ENCODE data around the gene FMN1.
A peak's percentile ranks its signal among the peaks of the same experiment; 100 is the strongest.

Gene FMN1, protein sequence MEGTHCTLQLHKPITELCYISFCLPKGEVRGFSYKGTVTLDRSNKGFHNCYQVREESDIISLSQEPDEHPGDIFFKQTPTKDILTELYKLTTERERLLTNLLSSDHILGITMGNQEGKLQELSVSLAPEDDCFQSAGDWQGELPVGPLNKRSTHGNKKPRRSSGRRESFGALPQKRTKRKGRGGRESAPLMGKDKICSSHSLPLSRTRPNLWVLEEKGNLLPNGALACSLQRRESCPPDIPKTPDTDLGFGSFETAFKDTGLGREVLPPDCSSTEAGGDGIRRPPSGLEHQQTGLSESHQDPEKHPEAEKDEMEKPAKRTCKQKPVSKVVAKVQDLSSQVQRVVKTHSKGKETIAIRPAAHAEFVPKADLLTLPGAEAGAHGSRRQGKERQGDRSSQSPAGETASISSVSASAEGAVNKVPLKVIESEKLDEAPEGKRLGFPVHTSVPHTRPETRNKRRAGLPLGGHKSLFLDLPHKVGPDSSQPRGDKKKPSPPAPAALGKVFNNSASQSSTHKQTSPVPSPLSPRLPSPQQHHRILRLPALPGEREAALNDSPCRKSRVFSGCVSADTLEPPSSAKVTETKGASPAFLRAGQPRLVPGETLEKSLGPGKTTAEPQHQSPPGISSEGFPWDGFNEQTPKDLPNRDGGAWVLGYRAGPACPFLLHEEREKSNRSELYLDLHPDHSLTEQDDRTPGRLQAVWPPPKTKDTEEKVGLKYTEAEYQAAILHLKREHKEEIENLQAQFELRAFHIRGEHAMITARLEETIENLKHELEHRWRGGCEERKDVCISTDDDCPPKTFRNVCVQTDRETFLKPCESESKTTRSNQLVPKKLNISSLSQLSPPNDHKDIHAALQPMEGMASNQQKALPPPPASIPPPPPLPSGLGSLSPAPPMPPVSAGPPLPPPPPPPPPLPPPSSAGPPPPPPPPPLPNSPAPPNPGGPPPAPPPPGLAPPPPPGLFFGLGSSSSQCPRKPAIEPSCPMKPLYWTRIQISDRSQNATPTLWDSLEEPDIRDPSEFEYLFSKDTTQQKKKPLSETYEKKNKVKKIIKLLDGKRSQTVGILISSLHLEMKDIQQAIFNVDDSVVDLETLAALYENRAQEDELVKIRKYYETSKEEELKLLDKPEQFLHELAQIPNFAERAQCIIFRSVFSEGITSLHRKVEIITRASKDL (N-terminal part only)

DNA sequence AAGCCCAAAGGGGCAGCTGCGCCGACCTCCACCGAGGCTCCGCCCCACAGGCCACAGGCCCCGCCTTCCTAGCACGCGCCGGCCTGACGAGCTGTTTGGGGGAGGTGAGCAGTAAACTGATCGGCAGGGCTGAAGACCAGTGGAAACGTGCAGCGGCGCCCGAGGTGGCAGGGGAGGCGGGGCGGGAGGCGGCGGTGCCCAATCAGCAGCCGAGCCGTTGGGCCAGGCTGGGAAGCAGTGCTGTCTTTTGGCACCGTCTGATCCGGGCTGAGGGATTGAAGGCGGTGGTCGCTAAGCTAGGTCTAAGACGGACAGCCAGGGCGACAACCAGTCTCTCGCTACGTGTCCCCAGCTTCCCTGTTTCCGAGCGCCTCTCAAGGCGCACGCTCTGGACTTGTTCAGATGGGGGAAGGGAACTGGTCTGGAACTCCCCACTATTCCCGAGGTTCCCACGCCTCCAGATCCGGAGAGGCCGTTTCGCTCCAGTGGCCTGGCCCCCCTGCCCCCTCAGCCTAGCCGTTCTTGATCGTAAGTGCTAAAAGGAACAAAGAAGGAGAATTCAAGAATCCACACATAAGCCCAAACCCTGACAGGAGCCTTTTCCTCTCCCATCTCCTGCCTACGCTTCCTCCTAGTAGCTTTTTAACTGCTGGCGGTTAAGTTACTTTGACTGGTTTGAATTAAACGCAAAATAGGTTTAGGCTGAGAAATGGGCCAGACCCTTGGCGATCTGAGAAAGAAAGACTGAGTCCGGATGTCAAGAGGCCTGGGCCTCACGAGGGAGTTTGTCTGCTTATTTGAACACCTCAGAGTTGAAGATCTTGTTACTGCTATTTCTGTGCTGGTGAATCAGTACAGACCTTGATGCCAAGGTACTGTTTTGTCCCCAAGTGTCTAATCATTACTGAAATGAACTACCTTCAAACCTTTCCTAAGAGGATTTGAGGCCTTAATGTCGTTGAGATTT is at the start of gene FMN1:
Gene FMN1 (minus strand): TSS at position 11 of the 967 bp plus-strand sequence. CDS start 39,800 bp downstream, outside the sequence.
- H3K4me3 ChIP-seq (ENCODE audit: low read length): peak within 1 kb of the TSS; percentile 60
- TF ChIP-seq, protein P1, sequence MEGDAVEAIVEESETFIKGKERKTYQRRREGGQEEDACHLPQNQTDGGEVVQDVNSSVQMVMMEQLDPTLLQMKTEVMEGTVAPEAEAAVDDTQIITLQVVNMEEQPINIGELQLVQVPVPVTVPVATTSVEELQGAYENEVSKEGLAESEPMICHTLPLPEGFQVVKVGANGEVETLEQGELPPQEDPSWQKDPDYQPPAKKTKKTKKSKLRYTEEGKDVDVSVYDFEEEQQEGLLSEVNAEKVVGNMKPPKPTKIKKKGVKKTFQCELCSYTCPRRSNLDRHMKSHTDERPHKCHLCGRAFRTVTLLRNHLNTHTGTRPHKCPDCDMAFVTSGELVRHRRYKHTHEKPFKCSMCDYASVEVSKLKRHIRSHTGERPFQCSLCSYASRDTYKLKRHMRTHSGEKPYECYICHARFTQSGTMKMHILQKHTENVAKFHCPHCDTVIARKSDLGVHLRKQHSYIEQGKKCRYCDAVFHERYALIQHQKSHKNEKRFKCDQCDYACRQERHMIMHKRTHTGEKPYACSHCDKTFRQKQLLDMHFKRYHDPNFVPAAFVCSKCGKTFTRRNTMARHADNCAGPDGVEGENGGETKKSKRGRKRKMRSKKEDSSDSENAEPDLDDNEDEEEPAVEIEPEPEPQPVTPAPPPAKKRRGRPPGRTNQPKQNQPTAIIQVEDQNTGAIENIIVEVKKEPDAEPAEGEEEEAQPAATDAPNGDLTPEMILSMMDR (IDR thresholded peaks at IDR 0.05; ENCODE audit: insufficient read depth, low read depth, low read length, missing control alignments): no peak
- DNase-seq (ENCODE audit: low read depth): peak; percentile 95

DNA sequence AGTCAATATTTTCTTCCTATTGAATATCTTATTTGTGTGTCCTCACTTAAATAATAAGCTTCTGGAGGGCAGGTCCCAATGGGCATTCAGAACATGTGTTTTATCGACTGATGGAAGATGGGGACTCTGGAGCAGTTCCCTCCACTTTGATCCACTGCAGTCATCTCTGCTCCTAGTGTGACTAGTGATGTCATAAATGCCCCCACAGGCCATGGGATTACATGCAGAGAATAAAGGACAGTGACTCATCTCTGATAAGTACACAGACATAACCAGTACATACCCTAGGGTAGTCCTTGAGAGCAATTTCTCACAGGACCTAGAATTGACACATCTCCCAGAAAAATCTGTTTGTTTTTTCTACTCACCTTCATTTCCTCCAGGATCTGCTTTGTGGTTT is 49.4 kb upstream of the FMN1 start:
- TF ChIP-seq, protein P1 (IDR thresholded peaks at IDR 0.05; ENCODE audit: insufficient read depth, low read depth, low read length, missing control alignments): no peak
- DNase-seq (ENCODE audit: low read depth): peak; percentile 89
- H3K4me3 ChIP-seq (ENCODE audit: low read length): no peak overlapping the region

DNA sequence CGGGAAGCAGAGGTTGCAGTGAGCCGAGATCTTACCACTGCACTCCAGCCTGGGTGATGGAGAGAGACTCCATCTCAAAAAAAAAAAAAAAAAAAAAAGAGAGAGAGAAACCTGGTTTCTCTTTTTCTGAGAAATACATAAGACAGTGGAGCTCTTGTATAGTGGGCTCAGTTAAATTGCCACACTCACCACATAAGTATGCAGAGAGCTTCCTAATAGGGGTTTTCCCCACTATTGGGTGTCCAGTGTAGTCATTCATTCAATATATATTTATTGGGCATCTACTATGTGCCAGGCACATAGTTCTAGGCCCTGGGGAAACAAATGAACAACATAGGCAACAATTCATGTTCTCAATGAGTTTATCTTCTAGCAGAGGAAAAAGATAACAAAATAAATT is 48.9 kb upstream of the FMN1 start:
- peak; percentile 72 for DNase-seq (ENCODE audit: low read depth)
- H3K4me3 ChIP-seq (ENCODE audit: low read length): no peak overlapping the region
- TF ChIP-seq, protein P1 (IDR thresholded peaks at IDR 0.05; ENCODE audit: insufficient read depth, low read depth, low read length, missing control alignments): no peak

DNA sequence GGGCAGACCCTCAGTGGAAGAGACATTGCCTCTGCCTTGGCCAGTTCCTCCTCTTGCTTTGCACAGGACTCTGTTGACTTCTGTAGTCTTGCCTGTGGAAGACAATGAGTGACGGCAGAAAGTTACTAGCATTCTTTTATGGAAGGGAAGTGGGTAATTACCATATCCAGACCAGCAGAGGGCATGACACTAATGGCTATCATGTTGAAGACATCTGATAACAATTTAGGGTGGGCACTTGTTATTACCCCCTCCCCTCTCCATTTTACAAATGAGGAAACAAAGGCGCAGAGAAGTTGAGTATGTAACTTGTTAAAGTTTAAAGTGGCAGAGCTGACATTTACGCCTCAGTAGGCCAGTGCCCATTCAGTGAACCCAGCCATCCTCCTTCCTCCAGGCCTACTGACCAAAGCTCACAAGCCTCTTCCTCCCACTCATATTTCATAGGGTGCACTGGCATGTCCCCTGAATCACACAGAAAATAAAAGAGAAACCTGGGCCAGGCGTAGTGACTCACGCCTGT is 48.2 kb upstream of the FMN1 start:
- TF ChIP-seq, protein P1 (IDR thresholded peaks at IDR 0.05; ENCODE audit: insufficient read depth, low read depth, low read length, missing control alignments): peak; percentile 56
- peak; percentile 78 for DNase-seq (ENCODE audit: low read depth)
- H3K4me3 ChIP-seq (ENCODE audit: low read length): no peak overlapping the region

DNA sequence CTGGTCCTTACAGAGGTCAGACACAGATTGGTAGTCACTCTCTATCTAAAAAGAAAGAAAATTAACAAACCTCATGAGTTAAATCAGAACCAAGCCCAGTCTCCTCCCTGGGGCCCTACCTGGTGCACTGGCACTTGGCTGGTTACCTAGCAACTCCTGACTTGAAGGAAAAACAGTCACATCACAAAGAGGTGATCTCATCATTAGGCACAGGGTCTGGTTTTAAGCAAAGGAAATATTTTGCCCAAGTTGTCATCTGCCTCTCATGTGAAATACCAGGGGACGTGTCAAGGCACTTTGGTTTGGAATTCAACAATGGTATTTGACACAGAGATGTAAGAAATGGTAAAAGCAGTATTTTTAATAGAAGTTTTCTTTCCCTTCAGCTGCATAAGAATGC is 47.7 kb upstream of the FMN1 start:
- TF ChIP-seq, protein P1 (IDR thresholded peaks at IDR 0.05; ENCODE audit: insufficient read depth, low read depth, low read length, missing control alignments): no peak
- peak; percentile 99 for DNase-seq (ENCODE audit: low read depth)
- H3K4me3 ChIP-seq (ENCODE audit: low read length): no peak overlapping the region

All from epithelial cell of esophagus (primary cell).